ENCODE results near the gene NEDD4. TPM values are rescaled to one million over a fixed set of nuclear protein-coding genes. Genes with fewer than 3 reads are reported as not detected.

The NEDD4 gene
- total and polyA plus RNA-seq, 2 of the 4 experiments (the other 2 are of a cell fraction): 27.4 to 80.7 TPM

DNA sequence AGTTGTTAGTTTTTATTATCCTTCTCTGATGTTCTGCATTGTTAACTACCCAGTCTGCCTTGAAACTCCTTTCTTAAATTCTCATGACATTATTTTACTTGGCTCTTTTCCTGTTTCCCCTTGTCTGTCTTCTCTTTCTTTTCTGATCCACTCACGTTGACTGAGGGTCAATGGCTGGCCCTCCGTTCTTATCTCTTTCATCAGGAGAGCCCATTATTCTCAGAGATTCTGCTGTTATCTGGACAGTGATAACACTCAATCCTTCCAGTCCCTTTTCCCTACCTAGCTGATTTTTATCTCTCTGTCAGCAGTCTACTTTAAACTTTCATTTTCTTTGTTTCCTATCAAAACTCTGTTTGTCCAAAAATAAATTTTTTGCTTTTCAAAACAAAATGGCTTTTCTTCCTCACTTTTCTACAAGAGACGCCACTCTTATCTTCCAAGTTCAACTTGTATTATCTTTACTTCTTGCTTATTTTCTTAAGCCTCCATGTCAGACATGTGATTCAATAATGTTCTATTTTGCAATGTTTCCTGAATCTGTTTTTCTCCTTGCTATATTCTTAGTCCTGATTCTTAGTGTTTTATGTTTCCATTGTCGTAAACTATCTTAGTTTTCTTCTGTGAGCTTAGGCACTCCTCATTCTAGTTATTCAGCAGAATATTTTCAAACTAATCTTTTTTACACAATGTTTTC is 120.2 kb downstream of the NEDD4 start:
- no peaks in the 10 kb centered on the region for H3K36me3 ChIP-seq (ENCODE audit: control insufficient read depth, insufficient read depth, low read length)
- peak overlapping the region; percentile 49; the same call in 1 of the 2 replicates for H3K4ac ChIP-seq (ENCODE audit: low read depth, low read length)
- CTCF ChIA-PET: interaction anchor here (1.6 kb wide), 1 partner anchor 27 kb away, joined by 3 read pairs; no protein-coding TSS in a partner anchor
- no peak overlapping the region for H2BK20ac ChIP-seq (ENCODE audit: low read depth, low read length)
- BruUV-seq (replicated peaks): no TSS peak
- peak overlapping the region; percentile 33; the same call in 1 of the 2 replicates for H3K27ac ChIP-seq (ENCODE audit: insufficient read depth, low read length)
- H3K9me3 ChIP-seq (ENCODE audit: control insufficient read depth, insufficient read depth, low read length): no peaks in the 10 kb centered on the region
- peak overlapping the region; percentile 85; the same call in 1 of the 2 replicates for H4K5ac ChIP-seq (ENCODE audit: low read depth, low read length)
- no peak overlapping the region for H2BK15ac ChIP-seq (ENCODE audit: low read depth, low read length)
- DNase-seq (peak; percentile 13), ATAC-seq (ENCODE audit: low read depth) (peak; percentile 35; the same call in 1 of the 2 replicates)
- peak overlapping the region in 1 of 2 experiments; percentile 14; a peak in 1 of 4 replicates for H4K8ac ChIP-seq (ENCODE audit: low read depth in 2 of 2, low read length in 2 of 2)
- H3K4me2 ChIP-seq (ENCODE audit: low read depth, low read length): peak overlapping the region; percentile 87; the same call in 1 of the 2 replicates
- TF ChIP-seq MAFK (IDR thresholded peaks at IDR 0.05; ENCODE audit: low read depth, low read length) (no peak), CEBPB (IDR thresholded peaks at IDR 0.05; ENCODE audit: low read depth, low read length) (peak; percentile 59)
- in situ Hi-C loops (cut with MboI; ENCODE audit: low sequenced_read_pairs): no loop called here
- H2BK120ac ChIP-seq (ENCODE audit: low read depth, low read length): no peak overlapping the region
- H3K56ac ChIP-seq (ENCODE audit: extremely low read depth, insufficient read depth, low read length): no peak overlapping the region
- H3K14ac ChIP-seq (replicated peaks; ENCODE audit: low read depth, low read length): peak overlapping the region; percentile 51; the same call in 1 of the 2 replicates
- H2AFZ ChIP-seq (replicated peaks; ENCODE audit: low read length, poor library complexity): no peak overlapping the region
- H3K79me1 ChIP-seq (ENCODE audit: low read depth in 1 of 2, low read length in 2 of 2): peaks cover 2 to 37% of the 10 kb centered on the region in 2 experiments; a peak in 3 of 4 replicates
- H4K20me1 ChIP-seq (ENCODE audit: insufficient read depth, low read length): no peaks in the 10 kb centered on the region; the same call in 1 of the 2 replicates
- no peak overlapping the region for H3K4me3 ChIP-seq (ENCODE audit: insufficient read depth, low read depth, low read length)
- dilution Hi-C loops (cut with HindIII; ENCODE audit: low sequenced_read_pairs, unreplicated experiment): no loop called here
- no peak overlapping the region for H2AK9ac ChIP-seq (replicated peaks; ENCODE audit: low read depth, low read length, poor library complexity)
- no peaks in the 10 kb centered on the region; the same call in 1 of the 2 replicates for H3K9me1 ChIP-seq (ENCODE audit: insufficient read depth, low read length)
- POLR2A ChIA-PET (ENCODE audit: unreplicated experiment): no interaction called here
- H3K4me1 ChIP-seq (ENCODE audit: control insufficient read depth, insufficient read depth, low read length): peaks cover 4% of the 10 kb centered on the region
- peak overlapping the region; percentile 51 for H3K18ac ChIP-seq (ENCODE audit: low read depth, low read length)
- intact Hi-C loops (cut with micrococcal nuclease): no loop called here
- WGBS, 2 experiments (ENCODE audit: extremely low coverage in 2 of 2, insufficient read length in 1 of 2): no CpG with 5 or more reads among the region's 4 CpGs
- H2AK5ac ChIP-seq (ENCODE audit: low read depth, low read length): 0 out of 2 replicates have a peak overlapping the region, but pooled peaks have one; percentile 12
- H3K9ac ChIP-seq (ENCODE audit: low read depth, low read length): no peak overlapping the region
- no peaks in the 10 kb centered on the region for H3K27me3 ChIP-seq (ENCODE audit: control insufficient read depth, insufficient read depth, low read length)
- H2BK5ac ChIP-seq (ENCODE audit: low read depth, low read length, poor library complexity, severe bottlenecking): peak overlapping the region; percentile 64
- peak overlapping the region; percentile 28; the same call in 1 of the 2 replicates for H4K91ac ChIP-seq (ENCODE audit: insufficient read depth, low read depth, low read length)
- H3K23ac ChIP-seq (ENCODE audit: low read depth, low read length): 0 out of 2 replicates have a peak overlapping the region, but pooled peaks have one; percentile 11

Data from IMR-90 (cell line).